H1 (cell line): Measurements from ENCODE around the gene ZNF618.

Experiments
- CEBPB ChIP-seq: IDR thresholded peaks from 2 replicates; pipeline ENCODE4 v1.6.1; 2012; ENCODE audit warnings: low read depth, low read length
- HDAC2 ChIP-seq, 2 experiments: fragments of 300-600 bp in 1 of 2; sonication (generic) in 1 of 2; IDR thresholded peaks; 2 replicates each; pipeline ENCODE4 v1.6.1; 2011 to 2012; ENCODE audit warnings: low read depth in 2 of 2, low read length in 2 of 2, mild to moderate bottlenecking in 2 of 2, moderate library complexity in 2 of 2, borderline replicate concordance in 1 of 2, inconsistent platforms in 1 of 2
- JUND ChIP-seq: IDR thresholded peaks from 2 replicates; pipeline ENCODE4 v1.6.1; 2011; ENCODE audit warnings: mild to moderate bottlenecking, improper control_type of control experiment, low read length
- POLR2A ChIP-seq, 2 experiments: IDR thresholded peaks; 1 replicate in 1 of 2; 2 replicates in 1 of 2; pipeline ENCODE4 v1.6.1; 2011; ENCODE audit warnings: low read depth in 2 of 2, low read length in 2 of 2, mild to moderate bottlenecking in 2 of 2; ENCODE audit errors: control extremely low read depth in 1 of 2
- SIN3A ChIP-seq, 2 experiments: IDR thresholded peaks in 1 of 2; conservative IDR thresholded peaks in 1 of 2; 2 replicates each; pipeline ENCODE4 v1.6.1; 2011 to 2012; ENCODE audit warnings: low read length in 2 of 2, improper control_type of control experiment in 1 of 2, low read depth in 1 of 2, mild to moderate bottlenecking in 1 of 2
- TCF12 ChIP-seq: IDR thresholded peaks from 2 replicates; pipeline ENCODE4 v1.6.1; 2011; ENCODE audit warnings: low read depth, mild to moderate bottlenecking, low read length
- TF ChIP-seq, protein P1 (sequence below), 3 experiments: IDR thresholded peaks; 1 replicate in 2 of 3; 2 replicates in 1 of 3; pipeline versions ENCODE4 v1.5.1 to v1.6.1; 2011; ENCODE audit warnings: low read length in 3 of 3, mild to moderate bottlenecking in 3 of 3, inconsistent platforms in 2 of 3, low read depth in 1 of 3, moderate library complexity in 1 of 3; ENCODE audit not compliant: insufficient read depth in 1 of 3; ENCODE audit errors: control extremely low read depth in 1 of 3
- TF ChIP-seq, protein P2 (sequence below): IDR thresholded peaks from 2 replicates; pipeline ENCODE4 v1.6.1; 2012; ENCODE audit warnings: inconsistent platforms

DNA sequence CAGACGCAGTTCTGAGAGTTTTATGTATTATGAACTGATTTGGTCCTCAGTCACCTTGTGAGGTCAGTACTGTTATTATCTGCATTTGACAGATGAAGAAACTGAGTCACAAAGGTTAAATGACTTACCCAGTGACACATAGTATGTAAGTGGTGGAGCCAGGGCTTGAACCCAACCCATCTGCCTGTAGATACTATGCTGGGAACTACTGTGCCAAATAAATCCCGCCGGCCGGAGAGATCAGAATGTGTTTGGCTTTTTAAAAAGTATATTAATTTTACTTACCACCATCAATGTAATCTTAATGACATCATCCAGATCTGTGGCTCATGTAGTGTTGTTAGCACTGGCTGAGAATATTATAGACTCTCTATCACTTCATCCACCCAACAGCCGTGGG is 80.8 kb downstream of the ZNF618 start:
- TF ChIP-seq POLR2A (IDR thresholded peaks at IDR 0.05; ENCODE audit: control extremely low read depth in 1 of 2, low read depth in 2 of 2, low read length in 2 of 2): no peak
- no peak for TF ChIP-seq CEBPB
- TF ChIP-seq, protein P1, sequence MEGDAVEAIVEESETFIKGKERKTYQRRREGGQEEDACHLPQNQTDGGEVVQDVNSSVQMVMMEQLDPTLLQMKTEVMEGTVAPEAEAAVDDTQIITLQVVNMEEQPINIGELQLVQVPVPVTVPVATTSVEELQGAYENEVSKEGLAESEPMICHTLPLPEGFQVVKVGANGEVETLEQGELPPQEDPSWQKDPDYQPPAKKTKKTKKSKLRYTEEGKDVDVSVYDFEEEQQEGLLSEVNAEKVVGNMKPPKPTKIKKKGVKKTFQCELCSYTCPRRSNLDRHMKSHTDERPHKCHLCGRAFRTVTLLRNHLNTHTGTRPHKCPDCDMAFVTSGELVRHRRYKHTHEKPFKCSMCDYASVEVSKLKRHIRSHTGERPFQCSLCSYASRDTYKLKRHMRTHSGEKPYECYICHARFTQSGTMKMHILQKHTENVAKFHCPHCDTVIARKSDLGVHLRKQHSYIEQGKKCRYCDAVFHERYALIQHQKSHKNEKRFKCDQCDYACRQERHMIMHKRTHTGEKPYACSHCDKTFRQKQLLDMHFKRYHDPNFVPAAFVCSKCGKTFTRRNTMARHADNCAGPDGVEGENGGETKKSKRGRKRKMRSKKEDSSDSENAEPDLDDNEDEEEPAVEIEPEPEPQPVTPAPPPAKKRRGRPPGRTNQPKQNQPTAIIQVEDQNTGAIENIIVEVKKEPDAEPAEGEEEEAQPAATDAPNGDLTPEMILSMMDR (IDR thresholded peaks at IDR 0.05; ENCODE audit: control extremely low read depth in 1 of 3, insufficient read depth in 1 of 3, low read depth in 1 of 3, low read length in 3 of 3): no peak
- no peak for TF ChIP-seq SIN3A (conservative IDR thresholded peaks at IDR 0.05 in 1 of 2, IDR thresholded peaks at IDR 0.05 in 1 of 2; ENCODE audit: low read depth in 1 of 2, low read length in 2 of 2)
- TF ChIP-seq HDAC2 (IDR thresholded peaks at IDR 0.05; ENCODE audit: borderline replicate concordance in 1 of 2, low read depth in 2 of 2, low read length in 2 of 2): no peak
- TF ChIP-seq JUND: no peak
- TF ChIP-seq, protein P2, sequence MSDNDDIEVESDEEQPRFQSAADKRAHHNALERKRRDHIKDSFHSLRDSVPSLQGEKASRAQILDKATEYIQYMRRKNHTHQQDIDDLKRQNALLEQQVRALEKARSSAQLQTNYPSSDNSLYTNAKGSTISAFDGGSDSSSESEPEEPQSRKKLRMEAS: no peak
- no peak for TF ChIP-seq TCF12
